NCI-H128 (cell line): ENCODE data around the gene TET3.

Source experiments
- DNase-seq: peaks from one replicate; lab custom pipeline; 2025; ENCODE audit not compliant: unreplicated experiment; lab: John Stamatoyannopoulos, UW

TET3 gene

DNA sequence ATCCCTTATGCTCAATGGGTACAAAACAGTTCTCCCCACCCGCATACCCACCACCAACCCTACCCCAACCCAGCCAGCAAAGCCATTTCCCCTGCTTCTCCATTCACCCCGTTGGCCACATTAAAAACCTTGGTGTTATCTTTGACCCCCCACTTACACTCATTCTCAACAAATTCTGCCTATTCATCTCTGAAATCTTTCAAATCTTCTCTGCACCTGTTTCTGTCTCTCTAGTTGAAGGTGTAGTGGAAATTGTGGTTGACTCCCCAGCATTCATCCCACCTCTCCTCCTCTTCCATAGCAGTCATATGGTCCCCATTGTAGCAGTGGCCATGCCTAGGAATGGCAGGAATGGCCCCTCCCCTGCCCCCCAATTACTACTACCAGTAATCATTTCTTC is 20.5 kb upstream of the TET3 start:
- DNase-seq: no peak

DNA sequence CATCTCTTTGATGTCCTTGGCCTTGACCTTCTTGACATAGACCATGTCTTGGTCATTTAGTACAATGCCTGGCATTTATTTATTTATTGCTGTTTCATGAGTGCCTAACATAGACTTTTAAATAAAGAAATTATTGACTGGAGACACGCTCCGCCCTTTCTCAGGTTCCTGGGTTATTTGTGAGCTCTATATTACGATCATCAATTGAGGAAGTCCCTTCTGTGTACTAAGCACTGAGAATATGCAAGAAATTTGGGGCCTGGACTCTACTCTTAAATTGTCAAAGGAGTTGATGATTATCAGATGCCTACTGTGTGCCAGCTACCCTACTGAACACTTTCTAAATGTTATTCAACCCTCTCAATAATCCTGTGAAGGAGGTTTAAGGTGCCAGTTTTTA is 19.7 kb upstream of the TET3 start:
- no peak for DNase-seq

DNA sequence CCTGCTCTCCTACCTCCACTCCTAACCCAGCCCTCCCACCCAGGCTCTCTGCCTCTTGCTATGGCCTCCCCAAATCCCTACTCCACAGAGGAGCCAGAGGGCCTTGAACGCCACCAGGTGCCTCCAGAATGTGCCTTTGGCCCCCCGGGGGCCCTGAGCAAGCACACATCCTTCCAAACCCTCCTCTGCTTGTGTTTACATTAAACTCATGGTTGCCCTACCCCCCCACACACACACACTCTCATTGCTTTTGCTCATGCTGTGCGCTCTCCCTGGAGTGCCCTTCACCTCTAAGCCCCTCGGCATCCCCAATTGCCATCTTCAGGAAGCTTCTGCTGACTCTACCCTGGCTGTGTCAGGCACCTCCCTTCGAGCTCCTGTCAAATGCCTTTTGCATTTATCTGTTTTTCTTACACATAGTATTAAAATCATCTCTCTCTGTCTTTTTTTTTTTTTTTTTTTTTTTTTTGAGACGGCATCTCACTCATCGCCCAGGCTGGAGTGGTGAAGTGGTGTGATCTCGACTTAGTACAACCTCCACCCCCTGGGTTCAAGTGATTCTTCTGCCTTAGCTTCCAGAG is 16.3 kb upstream of the TET3 start:
- DNase-seq: no peak

DNA sequence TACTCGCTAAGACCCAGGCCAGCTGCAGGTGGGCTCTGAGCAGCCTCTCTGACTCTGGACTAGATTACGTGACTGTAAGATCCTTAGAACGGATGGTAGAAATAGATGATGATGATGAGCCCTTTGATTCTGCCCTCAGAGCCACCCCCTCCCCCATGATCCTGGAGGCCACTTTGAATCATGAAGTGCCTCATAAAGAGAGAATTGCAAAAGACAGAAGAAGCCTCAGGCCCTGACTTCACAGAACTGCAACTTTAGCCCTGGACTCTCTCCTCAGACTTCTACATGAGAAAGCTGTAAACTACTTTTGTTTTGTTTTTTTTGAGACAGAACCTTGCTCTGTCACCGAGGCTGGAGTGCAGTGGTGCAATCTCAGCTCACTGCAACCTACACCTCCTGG is 15.4 kb upstream of the TET3 start:
- no peak for DNase-seq

DNA sequence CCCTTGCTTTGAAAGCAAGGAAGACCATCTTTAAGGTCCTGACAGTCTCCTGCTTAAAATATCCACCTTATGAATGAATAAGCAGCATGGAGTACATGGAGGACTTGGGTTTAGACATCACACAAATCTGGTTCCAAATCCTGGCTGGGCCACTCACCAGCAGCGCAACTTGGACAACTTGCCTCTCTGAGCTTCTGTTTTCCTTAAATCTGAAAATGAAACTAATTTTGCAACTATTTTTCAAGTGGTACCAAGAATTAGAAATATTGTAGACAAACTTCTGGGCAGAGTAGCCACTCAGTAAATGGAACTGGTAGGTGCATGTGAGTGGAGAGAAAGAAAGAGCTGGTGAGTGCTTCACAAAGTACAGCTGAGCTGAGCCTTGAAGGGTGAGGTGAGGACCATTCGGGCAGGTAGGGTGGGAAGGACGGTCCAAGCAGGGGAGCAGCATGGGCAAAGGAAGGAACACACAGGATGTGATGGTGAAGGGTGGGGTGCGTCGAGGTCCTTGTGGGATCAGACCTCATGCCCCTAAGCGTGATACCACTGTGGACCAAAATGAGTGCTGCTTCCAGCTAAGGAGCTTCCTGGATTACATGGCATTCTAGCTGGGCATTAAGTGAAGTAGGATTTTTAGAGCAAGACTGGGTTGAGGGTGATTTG is 14.4 kb upstream of the TET3 start:
- no peak for DNase-seq

DNA sequence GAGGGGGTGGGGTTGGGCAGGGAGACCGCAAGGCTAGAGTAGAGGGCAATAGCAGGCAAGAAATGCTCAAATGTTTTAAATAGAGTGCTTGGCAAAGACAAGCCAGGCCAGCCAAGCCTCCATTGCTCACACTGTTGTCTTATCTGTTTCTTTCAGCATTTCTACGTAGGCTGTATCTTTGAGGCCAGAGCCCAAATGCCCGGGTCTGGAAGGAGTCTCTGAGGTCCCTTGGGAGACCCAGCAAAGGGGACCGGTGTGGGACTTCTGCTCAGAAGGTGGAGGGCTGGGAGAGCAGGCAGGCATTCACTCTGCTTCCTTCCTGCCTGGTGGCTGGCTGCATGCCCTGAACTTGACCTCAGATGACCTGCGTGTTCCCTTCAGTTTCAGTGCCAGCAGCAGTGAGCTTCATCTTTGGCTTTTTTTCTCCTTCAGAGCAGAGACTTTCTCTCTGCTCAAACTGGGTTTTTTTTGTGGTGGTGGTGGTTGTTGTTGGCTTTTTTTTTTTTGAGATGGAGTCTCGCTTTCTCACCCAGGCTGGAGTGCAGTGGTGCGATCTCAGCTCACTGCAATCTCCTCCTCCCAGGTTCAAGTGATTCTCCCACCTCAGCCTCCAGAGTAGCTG is 13.7 kb upstream of the TET3 start:
- no peak for DNase-seq

DNA sequence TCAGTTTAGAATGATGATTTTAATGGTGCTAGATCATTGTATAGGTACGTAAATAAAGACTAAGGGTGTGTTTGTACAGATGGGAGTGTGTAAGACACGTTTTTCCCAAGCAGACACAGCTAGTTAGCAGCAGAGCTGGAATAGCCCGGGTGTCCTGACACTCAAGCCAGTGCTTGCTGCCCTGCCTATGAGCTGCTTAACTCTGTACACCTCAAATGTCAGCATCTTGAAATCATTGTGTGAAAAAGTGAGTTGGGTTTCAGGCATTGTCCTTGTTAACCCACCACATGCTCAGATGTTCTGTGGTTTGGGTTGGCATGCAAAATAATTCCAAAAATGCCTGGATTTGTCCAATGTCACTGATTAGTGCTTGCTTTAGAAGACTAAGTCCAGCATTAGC is 13.0 kb upstream of the TET3 start:
- DNase-seq: no peak

DNA sequence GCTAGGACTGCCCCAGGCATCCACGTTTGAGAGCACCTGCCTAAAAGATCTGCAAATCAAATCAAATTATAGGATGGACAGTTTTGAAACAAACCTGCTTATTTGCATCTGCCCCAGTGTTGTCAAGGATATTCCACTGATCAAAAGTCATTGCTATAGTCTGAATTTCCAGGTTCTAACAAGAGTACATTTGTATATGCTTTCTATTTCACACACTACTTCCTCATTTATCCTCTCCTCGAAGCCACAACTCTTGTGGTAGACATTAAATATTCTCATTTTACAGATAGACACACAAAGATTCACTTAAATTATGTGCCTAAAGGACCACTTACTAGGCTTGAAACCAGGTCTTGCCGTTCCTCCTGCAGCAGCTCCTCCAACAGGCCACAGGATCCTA is 11.9 kb upstream of the TET3 start:
- no peak for DNase-seq

DNA sequence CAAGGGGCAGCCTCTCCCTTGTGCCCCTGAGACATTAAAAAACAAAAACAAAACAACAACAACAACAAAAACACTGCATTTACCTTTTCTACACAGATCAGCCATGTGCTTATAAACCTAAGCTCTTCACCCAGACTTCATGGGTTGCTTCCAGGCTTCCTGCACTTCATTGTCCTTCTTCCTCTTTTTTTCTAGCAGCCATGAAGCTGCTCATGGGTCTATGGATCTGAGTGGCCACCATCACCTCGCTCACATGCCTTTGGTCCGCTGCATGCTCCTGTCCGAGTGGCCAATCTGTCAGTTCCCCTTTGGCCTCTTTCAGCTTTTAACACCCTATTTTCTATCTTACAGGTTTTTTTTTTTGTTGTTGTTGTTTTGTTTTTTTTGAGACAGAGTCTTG is 9.0 kb upstream of the TET3 start:
- DNase-seq: no peak

DNA sequence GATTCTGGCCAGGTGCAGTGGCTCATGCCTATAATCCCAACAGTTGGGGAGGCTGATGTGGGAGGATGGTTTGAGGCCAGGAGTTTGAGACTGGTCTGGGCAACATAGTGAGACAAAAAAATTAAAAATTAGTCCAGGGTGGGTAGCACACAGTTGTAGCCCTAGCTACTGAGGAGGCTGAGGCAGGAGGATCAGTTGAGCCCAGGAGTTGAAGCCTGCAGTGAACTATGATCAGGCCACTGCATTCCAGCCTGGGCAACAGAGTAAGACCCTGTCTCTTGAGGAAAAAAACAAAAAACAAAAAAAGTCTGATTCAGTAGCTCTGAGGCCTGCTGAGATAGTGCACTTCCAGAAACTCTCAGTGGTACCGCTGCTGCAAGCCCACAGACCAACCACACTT is 7.9 kb upstream of the TET3 start:
- DNase-seq: no peak

DNA sequence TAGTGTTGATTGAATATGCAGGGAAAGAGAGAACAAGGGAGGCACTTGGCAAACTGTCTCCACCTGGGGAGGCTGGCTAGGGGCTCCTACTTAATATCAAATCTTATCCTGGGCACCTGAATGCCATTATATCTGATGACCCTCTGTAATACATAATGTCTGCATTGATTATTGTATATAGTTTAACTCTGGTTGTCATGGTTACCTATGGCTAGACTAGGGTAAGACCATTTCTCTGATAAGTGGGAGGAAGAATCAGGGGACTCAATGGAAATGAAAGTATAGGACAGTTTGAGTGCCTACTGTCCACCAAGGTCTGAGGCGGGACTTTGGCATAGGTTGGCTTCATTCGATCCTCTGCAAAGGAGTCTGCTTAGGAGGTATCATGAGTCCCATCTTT is 7.2 kb upstream of the TET3 start:
- no peak for DNase-seq

DNA sequence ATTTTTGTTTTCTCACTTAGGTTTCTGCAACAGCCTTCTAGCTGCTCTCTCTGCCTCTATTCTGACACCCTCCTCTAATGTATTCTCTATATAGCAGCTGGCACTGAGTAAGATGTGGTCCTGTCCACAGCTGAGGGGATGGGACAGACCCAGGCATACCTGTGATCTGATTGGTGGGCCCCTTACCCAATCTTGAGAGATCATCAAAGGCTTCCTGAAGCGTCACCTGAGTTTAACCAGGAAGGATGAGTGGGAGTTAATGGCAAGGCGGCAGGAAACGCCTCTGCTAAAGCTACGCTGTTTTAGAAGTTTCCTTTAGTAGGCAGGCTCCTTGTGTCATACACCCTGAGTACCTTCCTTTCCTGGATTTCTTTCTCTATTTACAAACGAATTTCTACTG is 5.7 kb upstream of the TET3 start:
- DNase-seq: no peak

DNA sequence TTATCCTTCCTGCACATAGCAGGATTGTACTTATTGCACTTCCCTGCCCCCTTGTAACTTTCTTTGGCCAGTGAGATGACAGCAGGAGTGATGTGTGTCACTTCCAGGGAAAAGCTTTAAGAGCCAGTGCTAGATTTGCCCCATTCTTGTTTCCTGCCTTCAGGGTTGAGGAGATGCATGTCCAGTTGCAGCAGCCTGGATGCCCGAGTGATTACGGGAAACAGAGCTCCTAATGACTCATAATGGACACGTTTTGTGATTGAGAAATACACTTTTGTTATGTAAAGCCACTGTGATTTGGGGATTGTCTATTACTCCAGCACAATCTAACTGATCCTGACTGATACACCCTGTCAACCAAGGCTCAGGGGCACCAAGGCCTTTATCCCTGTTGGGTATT is 5.0 kb upstream of the TET3 start:
- DNase-seq: no peak

DNA sequence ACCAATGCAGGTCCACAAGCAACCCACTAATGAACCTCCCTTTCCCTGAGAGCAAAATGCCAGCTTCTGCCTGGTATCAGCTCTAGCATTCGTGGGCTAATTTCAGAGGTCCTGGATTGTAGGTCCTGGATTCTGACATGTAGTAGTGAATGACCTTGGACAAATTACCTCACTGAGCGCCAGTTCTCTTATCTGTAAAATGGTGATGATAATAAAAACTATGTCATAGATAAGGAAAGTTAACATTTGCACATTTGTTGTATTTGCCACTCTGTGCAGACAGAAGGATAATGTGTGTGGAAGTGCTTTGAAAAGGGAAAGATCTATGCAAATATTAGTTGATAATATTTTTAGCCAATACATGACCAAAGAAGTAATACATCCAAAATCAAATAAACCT is 4.1 kb upstream of the TET3 start:
- no peak for DNase-seq

DNA sequence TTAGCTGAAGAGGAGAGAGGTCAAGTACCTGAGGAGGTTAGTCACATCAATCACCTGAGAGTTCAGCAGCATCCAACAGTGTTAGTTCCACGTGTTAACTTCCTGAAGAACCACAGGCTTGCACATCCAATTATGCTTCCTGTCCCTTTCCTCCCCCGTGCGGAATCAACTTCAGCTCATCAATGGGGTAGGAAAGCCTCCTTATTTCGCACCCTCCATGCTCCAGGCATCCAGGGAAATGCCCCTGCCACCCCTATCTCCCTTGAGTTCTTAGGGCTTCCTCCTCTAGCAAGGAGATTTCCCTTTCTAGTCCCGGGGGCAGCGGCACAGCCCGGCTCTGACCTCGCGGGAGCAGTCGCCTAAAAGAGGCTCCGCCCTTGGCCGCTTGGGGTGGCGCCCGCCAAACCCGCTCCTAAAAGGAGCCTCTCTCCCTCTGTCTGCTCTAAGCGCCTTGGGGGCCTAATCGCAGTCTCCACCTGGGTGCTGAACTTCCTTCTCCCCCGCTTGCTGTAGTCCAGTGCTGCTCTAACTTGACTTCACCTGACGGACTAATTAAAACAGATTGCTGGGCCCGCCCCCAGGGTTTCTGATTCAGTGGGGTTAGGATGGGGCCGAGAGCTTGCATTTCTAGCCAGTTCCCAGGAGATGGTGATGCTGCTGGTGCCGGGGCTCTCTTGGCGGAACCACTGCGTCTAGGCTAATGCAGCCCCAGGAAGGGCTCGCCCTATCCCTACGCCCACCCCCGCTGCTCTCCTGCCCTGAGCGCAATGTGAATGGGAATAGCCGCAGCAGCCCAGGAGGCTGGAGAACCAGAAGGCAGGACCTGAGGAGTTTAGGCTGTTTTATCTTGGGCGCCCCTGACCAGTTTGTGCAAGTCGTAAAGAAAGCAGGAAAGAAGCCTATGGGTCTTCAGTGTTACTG is 3.4 kb upstream of the TET3 start:
- DNase-seq: no peak

DNA sequence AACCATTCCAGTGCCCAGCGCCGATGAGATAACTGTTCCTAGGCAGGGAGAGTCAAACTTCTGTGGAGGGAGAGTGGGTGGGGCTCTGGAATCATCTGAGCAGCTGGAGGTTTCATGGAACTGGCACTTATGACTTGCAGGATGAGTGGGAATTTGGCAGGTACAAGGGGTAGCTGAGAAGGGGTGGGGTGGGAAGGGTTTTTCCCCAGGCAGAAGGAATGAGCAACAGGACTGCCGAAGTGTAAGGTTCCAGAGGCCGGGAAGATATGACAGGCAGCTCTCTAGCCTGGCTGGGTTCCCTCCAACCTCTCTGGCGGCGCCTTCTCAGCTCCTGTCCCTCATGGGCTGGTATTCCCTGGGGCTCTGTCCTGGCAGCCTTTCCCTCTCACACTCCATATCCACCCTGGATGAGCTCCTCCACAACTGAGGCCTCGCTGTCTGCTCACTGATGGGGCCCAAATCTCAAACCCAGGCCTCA is 2.5 kb upstream of the TET3 start:
- no peak for DNase-seq

DNA sequence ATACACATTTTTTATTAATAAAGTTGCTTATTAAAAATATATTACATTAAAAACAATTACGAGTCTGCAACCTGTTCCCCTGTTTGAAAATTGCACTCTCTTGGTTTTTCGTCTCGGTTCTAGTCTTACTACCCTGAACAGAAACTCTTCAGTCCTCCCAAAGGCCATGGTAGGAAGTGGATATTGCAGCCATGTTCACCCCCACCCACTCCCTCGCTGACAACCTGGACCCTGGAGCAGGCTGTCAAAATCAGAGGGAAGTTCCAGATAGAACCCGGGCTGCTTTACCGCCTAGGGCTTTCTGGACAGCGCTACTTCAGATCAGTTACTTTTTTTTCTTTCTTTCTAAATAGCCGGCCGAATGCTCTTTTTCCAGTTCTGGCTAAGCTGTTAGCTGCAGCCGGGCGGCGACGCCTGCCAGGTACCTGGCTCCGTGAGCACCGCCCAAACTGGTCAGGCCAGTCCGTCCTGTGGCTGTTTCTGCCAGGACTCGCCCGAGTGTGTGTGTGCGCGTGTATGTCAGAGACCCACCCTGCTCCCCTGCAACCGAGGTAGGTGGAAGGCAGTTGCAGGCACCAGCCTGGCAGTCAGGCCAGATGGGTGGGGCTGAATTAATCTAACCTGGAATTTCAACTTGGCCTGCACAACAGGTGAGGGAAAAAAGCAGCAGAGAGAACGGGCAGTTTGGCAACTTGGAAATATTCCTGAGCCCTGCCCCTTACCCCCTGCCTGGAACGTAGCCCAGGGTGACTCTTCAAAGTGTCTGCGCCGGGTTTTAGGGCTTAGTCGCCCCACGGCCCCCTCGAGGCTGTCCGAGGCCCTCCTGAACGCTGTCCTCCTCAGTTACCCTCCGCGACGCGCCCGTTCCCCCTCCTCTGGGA is 1.1 kb upstream of the TET3 start:
- DNase-seq: no peak

DNA sequence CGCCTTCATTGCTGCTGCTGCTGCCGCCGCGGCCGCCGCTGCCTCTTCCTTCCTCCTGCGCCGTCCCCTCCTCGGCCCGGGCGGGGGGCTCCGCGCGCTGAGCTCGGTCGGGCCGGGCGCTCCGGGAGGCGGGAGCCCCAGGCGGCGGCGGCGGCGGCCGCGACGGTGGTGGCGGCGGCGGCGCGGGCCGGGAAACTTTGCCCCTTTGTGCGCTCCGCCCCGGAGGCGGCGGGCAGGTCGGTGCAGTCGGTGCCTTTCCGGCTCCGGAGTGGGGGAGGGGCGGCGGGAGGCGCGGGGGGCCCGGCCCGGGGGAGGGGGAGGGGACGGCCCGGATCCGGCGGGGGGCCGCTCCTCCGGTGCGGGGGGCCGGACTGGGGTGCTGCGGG is 205 bp downstream of the TET3 start:
- no peak for DNase-seq

DNA sequence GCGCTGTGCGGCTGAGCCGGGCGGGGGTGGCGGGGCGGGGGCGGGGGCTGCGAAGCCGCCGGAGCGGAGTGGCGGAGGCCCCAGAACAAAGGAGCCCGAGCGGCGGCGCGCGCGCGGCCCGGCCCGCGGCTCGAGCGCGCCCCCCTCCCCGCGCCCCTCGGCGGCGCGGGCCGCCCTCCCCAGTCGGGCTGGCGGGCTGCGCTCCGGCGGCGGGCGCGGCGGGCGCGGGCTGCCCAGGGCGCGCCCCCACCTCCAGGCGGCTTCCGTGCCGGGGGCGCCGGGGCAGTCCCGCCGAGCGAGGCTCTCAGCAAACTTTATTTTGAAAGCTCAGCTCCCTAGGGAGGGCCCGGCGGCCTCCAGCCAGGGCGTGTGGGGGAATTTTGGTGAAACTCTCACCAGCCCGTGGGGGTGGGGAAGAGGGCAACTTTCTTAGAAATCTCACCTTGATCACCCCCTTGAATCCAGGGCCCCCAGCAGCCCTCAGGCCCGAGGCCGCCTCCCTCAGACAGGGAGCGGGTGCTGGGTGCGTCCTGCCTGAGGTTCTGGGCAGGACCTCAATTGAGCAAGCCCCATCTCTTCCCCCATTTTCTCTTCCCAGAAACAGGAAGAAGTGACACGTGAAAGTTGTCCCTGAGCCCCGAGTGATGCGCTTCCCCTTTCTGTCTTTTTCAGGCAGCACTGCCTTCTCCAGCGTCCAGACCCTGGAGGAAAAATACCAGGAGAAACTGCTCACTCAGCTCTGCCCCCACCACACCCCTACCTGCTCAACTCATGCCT is 786 bp downstream of the TET3 start:
- DNase-seq: no peak

DNA sequence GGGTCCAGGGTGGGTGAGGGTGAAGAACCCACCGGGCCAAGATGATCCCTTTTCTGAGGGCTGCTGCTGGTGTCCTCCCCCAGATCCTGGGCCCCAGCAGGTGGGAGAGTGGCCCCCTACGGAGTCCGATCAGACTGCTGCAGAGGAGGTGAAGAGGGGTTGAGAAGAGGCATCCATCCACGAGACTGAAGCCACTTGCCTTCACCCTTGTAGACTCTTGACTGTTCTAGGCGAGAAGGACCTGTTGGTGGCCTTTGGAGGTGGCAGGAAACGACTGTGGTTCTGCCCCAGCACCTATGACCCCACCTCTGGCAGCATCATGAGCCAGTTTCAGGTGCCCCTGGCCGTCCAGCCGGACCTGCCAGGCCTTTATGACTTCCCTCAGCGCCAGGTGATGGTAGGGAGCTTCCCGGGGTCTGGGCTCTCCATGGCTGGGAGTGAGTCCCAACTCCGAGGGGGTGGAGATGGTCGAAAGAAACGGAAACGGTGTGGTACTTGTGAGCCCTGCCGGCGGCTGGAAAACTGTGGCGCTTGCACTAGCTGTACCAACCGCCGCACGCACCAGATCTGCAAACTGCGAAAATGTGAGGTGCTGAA is 1.5 kb downstream of the TET3 start:
- DNase-seq: no peak
